HCT116 (cell line): Measurements from ENCODE around the gene UNC5C. TPM values are rescaled to one million over a fixed set of nuclear protein-coding genes. Genes with fewer than 3 reads are reported as not detected.

ENCODE experiments used
- ATAC-seq: fragments of 200-7000 bp; cut with Tn5 transposase; 2 replicates; pipeline ENCODE4 v1.9.1; 2020; ENCODE audit warnings: mild to moderate bottlenecking, moderate library complexity
- BruUV-seq: library from RNA; stranded (reverse); fragments of 400-500 nt; replicated peaks from 2 replicates; lab custom pipeline; 2021; lab: Mats Ljungman, UMichigan
- CTCF ChIA-PET: fragments of 300-600 bp; sonication (Branson Sonifier 250); formaldehyde crosslinking; loops from one replicate; lab custom pipeline; 2021; ENCODE audit warnings: antibody characterized with exemption; lab: Charles Lee
- POLR2A ChIA-PET: fragments of 300-600, 350-600 bp; sonication (Branson Sonifier 250); formaldehyde crosslinking; loops from one replicate; lab custom pipeline; 2021; ENCODE audit warnings: antibody characterized with exemption; lab: Charles Lee
- RAD21 ChIA-PET, 2 experiments: fragments of 300-600 bp; sonication (Branson Sonifier 250); formaldehyde crosslinking; loops; one replicate each; lab custom pipeline; 2023; ENCODE audit warnings: low total read pairs in 2 of 2; ENCODE audit not compliant: uncharacterized antibody in 2 of 2, unreplicated experiment in 2 of 2, low non-redundant PET in 1 of 2; lab: Charles Lee
- DNase-seq: peaks from one replicate; pipeline ENCODE4 v3.0.0-alpha.2; 2010; ENCODE audit warnings: low read depth, low spot score
- H2AFZ ChIP-seq: fragments of 200-600 bp; shearing (Covaris generic), sonication (generic); 2 replicates; pipeline ENCODE4 v1.6.1; 2017; ENCODE audit warnings: low read depth, mixed run types, mixed read lengths, antibody characterized with exemption, low read length; ENCODE audit not compliant: poor library complexity, severe bottlenecking
- H3K27ac ChIP-seq: 2 replicates; pipeline ENCODE4 v1.5.1; 2012; ENCODE audit warnings: low read depth, low read length
- H3K27me3 ChIP-seq: fragments of 200-600 bp; sonication (generic); 2 replicates; pipeline ENCODE4 v1.6.1; 2016; ENCODE audit warnings: mixed run types, low read length, mixed read lengths; ENCODE audit not compliant: insufficient read depth
- H3K36me3 ChIP-seq, 2 experiments: fragments of 200-500 bp in 1 of 2; fragments of 200-600 bp in 1 of 2; sonication (Bioruptor generic) in 1 of 2; sonication (generic) in 1 of 2; 2 replicates each; pipeline versions ENCODE4 v1.5.1 to v1.6.1; 2014 to 2016; ENCODE audit warnings: low read length in 2 of 2, inconsistent platforms in 1 of 2, mixed read lengths in 1 of 2, mixed run types in 1 of 2; ENCODE audit not compliant: insufficient read depth in 2 of 2, control insufficient read depth in 1 of 2
- H3K4me1 ChIP-seq, 2 experiments: fragments of 200-600 bp in 1 of 2; sonication (generic) in 1 of 2; 2 replicates each; pipeline versions ENCODE4 v1.5.1 to v1.6.1; 2012 to 2017; ENCODE audit warnings: low read length in 2 of 2, inconsistent platforms in 1 of 2, mild to moderate bottlenecking in 1 of 2, mixed read lengths in 1 of 2, mixed run types in 1 of 2, moderate library complexity in 1 of 2; ENCODE audit not compliant: insufficient read depth in 2 of 2, control insufficient read depth in 1 of 2
- H3K4me2 ChIP-seq: fragments of 200-600 bp; sonication (generic); 2 replicates; pipeline ENCODE4 v1.6.1; 2017; ENCODE audit warnings: mixed run types, low read length, mixed read lengths
- H3K4me3 ChIP-seq, 2 experiments: fragments of 200-600 bp in 1 of 2; sonication (generic) in 1 of 2; replicated peaks in 1 of 2; 2 replicates each; pipeline ENCODE4 v1.5.1; 2011 to 2016; ENCODE audit warnings: low read length in 2 of 2, control low read depth in 1 of 2, low read depth in 1 of 2, mild to moderate bottlenecking in 1 of 2, mixed read lengths in 1 of 2, mixed run types in 1 of 2
- H3K79me2 ChIP-seq: fragments of 200-600 bp; sonication (generic); 2 replicates; pipeline ENCODE4 v1.6.1; 2017; ENCODE audit warnings: mild to moderate bottlenecking, mixed run types, low read length, moderate library complexity, mixed read lengths; ENCODE audit not compliant: insufficient read depth
- H3K9ac ChIP-seq: fragments of 200-600 bp; sonication (generic); 2 replicates; pipeline ENCODE4 v1.6.1; 2016; ENCODE audit warnings: low read length, mixed read lengths
- H3K9me2 ChIP-seq: fragments of 200-600 bp; sonication (generic), shearing (Covaris generic); 2 replicates; pipeline ENCODE4 v1.6.1; 2017; ENCODE audit warnings: mixed run types, mild to moderate bottlenecking, moderate library complexity; ENCODE audit not compliant: insufficient read depth
- H3K9me3 ChIP-seq, 2 experiments: fragments of 200-500 bp in 1 of 2; fragments of 200-600 bp in 1 of 2; sonication (Bioruptor generic) in 1 of 2; sonication (generic) in 1 of 2; 2 replicates each; pipeline ENCODE4 v1.6.1; 2014 to 2017; ENCODE audit warnings: low read length in 2 of 2, mixed read lengths in 2 of 2, inconsistent platforms in 1 of 2, low read depth in 1 of 2, mild to moderate bottlenecking in 1 of 2, mixed run types in 1 of 2, moderate library complexity in 1 of 2; ENCODE audit not compliant: control insufficient read depth in 1 of 2, insufficient read depth in 1 of 2
- H4K20me1 ChIP-seq: fragments of 200-600 bp; sonication (generic), shearing (Covaris generic); 2 replicates; pipeline ENCODE4 v1.6.1; 2017; ENCODE audit warnings: mixed run types, mild to moderate bottlenecking, moderate library complexity; ENCODE audit not compliant: insufficient read depth
- CBX3 ChIP-seq: IDR thresholded peaks from 2 replicates; pipeline ENCODE4 v1.6.1; 2012; ENCODE audit warnings: low read depth
- CEBPB ChIP-seq: IDR thresholded peaks from 2 replicates; pipeline ENCODE4 v1.6.1; 2012; ENCODE audit warnings: low read depth
- EZH2 ChIP-seq: fragments of 200-600 bp; sonication (generic); IDR thresholded peaks from 2 replicates; pipeline ENCODE4 v1.6.1; 2017; ENCODE audit warnings: antibody characterized with exemption, mixed run types
- EZH2phosphoT487 ChIP-seq: fragments of 200-600 bp; IDR thresholded peaks from 2 replicates; pipeline ENCODE4 v1.6.1; 2018; ENCODE audit warnings: antibody characterized with exemption, borderline replicate concordance
- FOSL1 ChIP-seq: IDR thresholded peaks from 2 replicates; pipeline ENCODE4 v1.6.1; 2012; ENCODE audit warnings: low read depth
- POLR2A ChIP-seq: IDR thresholded peaks from 2 replicates; pipeline ENCODE4 v1.7.0; 2011; ENCODE audit warnings: borderline replicate concordance; ENCODE audit not compliant: insufficient read depth, insufficient read length; ENCODE audit errors: extremely low read depth
- POLR2AphosphoS5 ChIP-seq: IDR thresholded peaks from 2 replicates; pipeline ENCODE4 v1.6.1; 2011; ENCODE audit warnings: mild to moderate bottlenecking, low read depth, low read length, moderate library complexity
- RAD21 ChIP-seq: IDR thresholded peaks from 2 replicates; pipeline ENCODE4 v1.6.1; 2012; ENCODE audit warnings: low read depth, mild to moderate bottlenecking
- SP1 ChIP-seq: IDR thresholded peaks from 2 replicates; pipeline ENCODE4 v1.6.1; 2012; ENCODE audit warnings: low read depth
- SRF ChIP-seq: IDR thresholded peaks from 2 replicates; pipeline ENCODE4 v1.6.1; 2012; ENCODE audit warnings: low read depth
- TCF7L2 ChIP-seq: IDR thresholded peaks from 2 replicates; pipeline ENCODE4 v1.7.0; 2011; ENCODE audit warnings: borderline replicate concordance, inconsistent platforms; ENCODE audit not compliant: insufficient read depth, insufficient read length; ENCODE audit errors: extremely low read depth
- YY1 ChIP-seq: IDR thresholded peaks from 2 replicates; pipeline ENCODE4 v1.6.1; 2011; ENCODE audit warnings: low read length, low read depth, moderate library complexity, mild to moderate bottlenecking; ENCODE audit not compliant: insufficient replicate concordance; ENCODE audit errors: extremely low read depth
- ZFX ChIP-seq: fragments of 450-650 bp; IDR thresholded peaks from 2 replicates; pipeline ENCODE4 v1.6.1; 2017
- intact Hi-C: fragments of 100-400 bp; cut with micrococcal nuclease; formaldehyde crosslinking; loops from 2 replicates; pipeline ENCODE4 v1.10.0; 2022
- total RNA-seq: library from RNA; stranded (reverse); gene quantifications from one replicate; pipeline ENCODE4 v1.2.1, GENCODE V29; 2021; ENCODE audit not compliant: unreplicated experiment
- TF ChIP-seq, protein P1 (sequence below): IDR thresholded peaks from 2 replicates; pipeline ENCODE4 v1.6.1; 2012
- TF ChIP-seq, protein P2 (sequence below): IDR thresholded peaks from 2 replicates; pipeline ENCODE4 v1.6.1; 2011; ENCODE audit warnings: mild to moderate bottlenecking, low read length, moderate library complexity; ENCODE audit not compliant: insufficient replicate concordance; ENCODE audit errors: extremely low read depth
- TF ChIP-seq, protein P3 (sequence below): IDR thresholded peaks from 2 replicates; pipeline ENCODE4 v1.6.1; 2012
- TF ChIP-seq, protein P4 (sequence below): IDR thresholded peaks from 2 replicates; pipeline ENCODE4 v1.6.1; 2012; ENCODE audit warnings: low read depth

UNC5C gene
- total RNA-seq, 1 experiment from 2014 or later, result not detected

DNA sequence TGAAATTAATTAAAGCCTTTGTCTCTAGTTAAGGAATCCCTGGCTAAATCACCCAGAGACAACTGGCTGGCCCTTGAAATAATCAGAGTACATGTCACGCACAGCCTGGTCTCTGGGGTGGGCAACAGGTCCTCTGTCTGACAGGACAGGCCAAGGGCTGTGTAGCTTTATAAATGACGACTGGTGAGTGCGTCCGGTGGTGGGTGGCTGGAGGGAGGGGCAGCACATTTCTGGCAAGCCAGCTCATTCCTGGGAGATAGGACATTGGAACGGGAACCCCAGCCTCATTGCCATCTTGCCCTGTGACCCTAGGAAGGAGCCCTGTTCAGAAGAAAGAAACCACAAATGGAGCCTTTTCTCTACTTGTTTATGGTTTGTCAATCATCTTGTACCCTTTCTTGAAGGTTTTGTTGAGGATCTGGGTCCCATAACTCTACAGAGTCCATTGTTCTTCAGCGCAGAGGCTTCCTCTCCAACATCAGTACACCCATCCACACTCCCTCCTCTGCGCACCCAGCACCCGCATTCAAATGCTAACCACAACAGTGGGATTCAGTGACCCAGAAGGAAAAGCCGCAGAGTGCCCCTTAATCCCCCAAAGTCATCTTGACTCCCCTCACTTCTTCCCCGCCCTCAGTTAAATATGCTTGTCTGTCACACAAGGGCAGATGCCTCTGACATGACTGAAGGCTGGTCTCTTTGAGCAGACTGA lies 368.1 kb downstream of the UNC5C start:
- ChIA-PET CTCF (no interaction called here), POLR2A (no interaction called here), RAD21 (no interaction called here)
- H3K4me1 ChIP-seq, result no peaks in the 10 kb centered on the region
- H3K9me2 ChIP-seq, result no peaks in the 10 kb centered on the region
- H3K4me2 ChIP-seq, result no peak overlapping the region
- no peak overlapping the region for H2AFZ ChIP-seq
- no peak overlapping the region for H3K27ac ChIP-seq
- no peaks in the 10 kb centered on the region for H3K36me3 ChIP-seq
- H3K79me2 ChIP-seq, result no peaks in the 10 kb centered on the region
- no peaks in the 10 kb centered on the region for H3K9me3 ChIP-seq
- H4K20me1 ChIP-seq, result no peaks in the 10 kb centered on the region
- intact Hi-C loops, result no loop called here
- no peaks in the 10 kb centered on the region for H3K27me3 ChIP-seq
- no peak for TF ChIP-seq EZH2phosphoT487
- no peak for TF ChIP-seq EZH2
- TF ChIP-seq, protein P1, sequence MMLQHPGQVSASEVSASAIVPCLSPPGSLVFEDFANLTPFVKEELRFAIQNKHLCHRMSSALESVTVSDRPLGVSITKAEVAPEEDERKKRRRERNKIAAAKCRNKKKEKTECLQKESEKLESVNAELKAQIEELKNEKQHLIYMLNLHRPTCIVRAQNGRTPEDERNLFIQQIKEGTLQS, result no peak
- TF ChIP-seq YY1, result no peak
- TF ChIP-seq, protein P2, sequence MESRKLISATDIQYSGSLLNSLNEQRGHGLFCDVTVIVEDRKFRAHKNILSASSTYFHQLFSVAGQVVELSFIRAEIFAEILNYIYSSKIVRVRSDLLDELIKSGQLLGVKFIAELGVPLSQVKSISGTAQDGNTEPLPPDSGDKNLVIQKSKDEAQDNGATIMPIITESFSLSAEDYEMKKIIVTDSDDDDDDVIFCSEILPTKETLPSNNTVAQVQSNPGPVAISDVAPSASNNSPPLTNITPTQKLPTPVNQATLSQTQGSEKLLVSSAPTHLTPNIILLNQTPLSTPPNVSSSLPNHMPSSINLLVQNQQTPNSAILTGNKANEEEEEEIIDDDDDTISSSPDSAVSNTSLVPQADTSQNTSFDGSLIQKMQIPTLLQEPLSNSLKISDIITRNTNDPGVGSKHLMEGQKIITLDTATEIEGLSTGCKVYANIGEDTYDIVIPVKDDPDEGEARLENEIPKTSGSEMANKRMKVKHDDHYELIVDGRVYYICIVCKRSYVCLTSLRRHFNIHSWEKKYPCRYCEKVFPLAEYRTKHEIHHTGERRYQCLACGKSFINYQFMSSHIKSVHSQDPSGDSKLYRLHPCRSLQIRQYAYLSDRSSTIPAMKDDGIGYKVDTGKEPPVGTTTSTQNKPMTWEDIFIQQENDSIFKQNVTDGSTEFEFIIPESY, result no peak
- no peak for TF ChIP-seq CBX3
- TF ChIP-seq, protein P3, sequence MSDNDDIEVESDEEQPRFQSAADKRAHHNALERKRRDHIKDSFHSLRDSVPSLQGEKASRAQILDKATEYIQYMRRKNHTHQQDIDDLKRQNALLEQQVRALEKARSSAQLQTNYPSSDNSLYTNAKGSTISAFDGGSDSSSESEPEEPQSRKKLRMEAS, result no peak
- TF ChIP-seq, protein P4, sequence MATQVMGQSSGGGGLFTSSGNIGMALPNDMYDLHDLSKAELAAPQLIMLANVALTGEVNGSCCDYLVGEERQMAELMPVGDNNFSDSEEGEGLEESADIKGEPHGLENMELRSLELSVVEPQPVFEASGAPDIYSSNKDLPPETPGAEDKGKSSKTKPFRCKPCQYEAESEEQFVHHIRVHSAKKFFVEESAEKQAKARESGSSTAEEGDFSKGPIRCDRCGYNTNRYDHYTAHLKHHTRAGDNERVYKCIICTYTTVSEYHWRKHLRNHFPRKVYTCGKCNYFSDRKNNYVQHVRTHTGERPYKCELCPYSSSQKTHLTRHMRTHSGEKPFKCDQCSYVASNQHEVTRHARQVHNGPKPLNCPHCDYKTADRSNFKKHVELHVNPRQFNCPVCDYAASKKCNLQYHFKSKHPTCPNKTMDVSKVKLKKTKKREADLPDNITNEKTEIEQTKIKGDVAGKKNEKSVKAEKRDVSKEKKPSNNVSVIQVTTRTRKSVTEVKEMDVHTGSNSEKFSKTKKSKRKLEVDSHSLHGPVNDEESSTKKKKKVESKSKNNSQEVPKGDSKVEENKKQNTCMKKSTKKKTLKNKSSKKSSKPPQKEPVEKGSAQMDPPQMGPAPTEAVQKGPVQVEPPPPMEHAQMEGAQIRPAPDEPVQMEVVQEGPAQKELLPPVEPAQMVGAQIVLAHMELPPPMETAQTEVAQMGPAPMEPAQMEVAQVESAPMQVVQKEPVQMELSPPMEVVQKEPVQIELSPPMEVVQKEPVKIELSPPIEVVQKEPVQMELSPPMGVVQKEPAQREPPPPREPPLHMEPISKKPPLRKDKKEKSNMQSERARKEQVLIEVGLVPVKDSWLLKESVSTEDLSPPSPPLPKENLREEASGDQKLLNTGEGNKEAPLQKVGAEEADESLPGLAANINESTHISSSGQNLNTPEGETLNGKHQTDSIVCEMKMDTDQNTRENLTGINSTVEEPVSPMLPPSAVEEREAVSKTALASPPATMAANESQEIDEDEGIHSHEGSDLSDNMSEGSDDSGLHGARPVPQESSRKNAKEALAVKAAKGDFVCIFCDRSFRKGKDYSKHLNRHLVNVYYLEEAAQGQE, result no peak
- TF ChIP-seq SRF, result no peak
- no peak for TF ChIP-seq RAD21
- TF ChIP-seq POLR2AphosphoS5, result no peak
- TF ChIP-seq TCF7L2, result no peak
- no peak for TF ChIP-seq CEBPB
- TF ChIP-seq ZFX, result no peak
- TF ChIP-seq FOSL1, result no peak
- no peak for TF ChIP-seq POLR2A
- TF ChIP-seq SP1, result no peak
- no peak for DNase-seq
- BruUV-seq, result no TSS peak
- H3K9ac ChIP-seq, result no peak overlapping the region
- no peak for ATAC-seq
- no peak overlapping the region for H3K4me3 ChIP-seq
